ENCODE data around the gene MFN2.

GRCh38 chr1:12037486-12038355 lies 57.5 kb downstream of the MFN2 start:
- TF ChIP-seq, protein P1, sequence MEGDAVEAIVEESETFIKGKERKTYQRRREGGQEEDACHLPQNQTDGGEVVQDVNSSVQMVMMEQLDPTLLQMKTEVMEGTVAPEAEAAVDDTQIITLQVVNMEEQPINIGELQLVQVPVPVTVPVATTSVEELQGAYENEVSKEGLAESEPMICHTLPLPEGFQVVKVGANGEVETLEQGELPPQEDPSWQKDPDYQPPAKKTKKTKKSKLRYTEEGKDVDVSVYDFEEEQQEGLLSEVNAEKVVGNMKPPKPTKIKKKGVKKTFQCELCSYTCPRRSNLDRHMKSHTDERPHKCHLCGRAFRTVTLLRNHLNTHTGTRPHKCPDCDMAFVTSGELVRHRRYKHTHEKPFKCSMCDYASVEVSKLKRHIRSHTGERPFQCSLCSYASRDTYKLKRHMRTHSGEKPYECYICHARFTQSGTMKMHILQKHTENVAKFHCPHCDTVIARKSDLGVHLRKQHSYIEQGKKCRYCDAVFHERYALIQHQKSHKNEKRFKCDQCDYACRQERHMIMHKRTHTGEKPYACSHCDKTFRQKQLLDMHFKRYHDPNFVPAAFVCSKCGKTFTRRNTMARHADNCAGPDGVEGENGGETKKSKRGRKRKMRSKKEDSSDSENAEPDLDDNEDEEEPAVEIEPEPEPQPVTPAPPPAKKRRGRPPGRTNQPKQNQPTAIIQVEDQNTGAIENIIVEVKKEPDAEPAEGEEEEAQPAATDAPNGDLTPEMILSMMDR (IDR thresholded peaks at IDR 0.05), result no peak
- TF ChIP-seq POLR2A (IDR thresholded peaks at IDR 0.05), result no peak

Measured in heart left ventricle (tissue), 13 donors.